GM12865 (cell line): ENCODE results near the gene ZFAND3.
"Not testable (repeated sequence)": the region's sequence is repeated elsewhere in the genome, so short reads cannot be mapped to it uniquely, and the experiment has no call there.

ENCODE experiments used
- DNase-seq: peaks from one replicate; pipeline ENCODE4 v3.0.0; 2010; ENCODE audit warnings: low read depth
- H3K4me3 ChIP-seq: 2 replicates; pipeline ENCODE4 v1.5.1; 2011; ENCODE audit warnings: mild to moderate bottlenecking, low read depth, low read length, control low read depth
- TF ChIP-seq, protein P1 (sequence below): IDR thresholded peaks from 2 replicates; pipeline ENCODE4 v1.5.1; 2011; ENCODE audit warnings: low read length, control low read depth, low read depth, inconsistent platforms; ENCODE audit not compliant: insufficient read depth; ENCODE audit errors: missing control alignments

The ZFAND3 gene

DNA sequence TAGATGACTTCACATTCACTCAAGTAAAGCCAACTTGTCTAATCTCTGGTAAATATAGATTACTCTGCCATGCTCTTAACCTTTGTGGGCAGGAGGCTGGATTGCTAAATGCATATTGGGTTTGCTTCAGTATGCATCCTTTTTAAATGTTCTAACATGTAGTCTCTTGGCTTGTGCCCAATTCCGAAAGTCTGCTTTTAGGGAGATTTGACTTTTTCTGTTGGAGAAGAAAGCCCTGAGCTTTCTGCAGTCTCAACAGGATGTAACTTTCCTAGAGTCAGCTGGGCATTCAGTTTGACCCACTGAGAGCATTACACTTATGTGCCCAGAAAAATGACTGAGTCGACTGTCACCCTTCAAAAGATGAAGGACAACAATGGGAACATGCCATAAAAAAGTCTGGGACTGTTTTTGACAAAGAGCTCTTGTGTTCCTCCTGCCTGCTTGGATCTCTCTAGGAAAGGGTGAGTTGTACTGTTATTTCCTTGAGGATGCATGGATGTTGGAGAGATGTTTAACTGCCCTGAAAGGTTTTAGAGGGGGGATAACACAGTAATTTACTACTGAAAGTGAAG is 299.4 kb downstream of the ZFAND3 start:
- H3K4me3 ChIP-seq: no peak overlapping the region
- DNase-seq: no peak
- TF ChIP-seq, protein P1, sequence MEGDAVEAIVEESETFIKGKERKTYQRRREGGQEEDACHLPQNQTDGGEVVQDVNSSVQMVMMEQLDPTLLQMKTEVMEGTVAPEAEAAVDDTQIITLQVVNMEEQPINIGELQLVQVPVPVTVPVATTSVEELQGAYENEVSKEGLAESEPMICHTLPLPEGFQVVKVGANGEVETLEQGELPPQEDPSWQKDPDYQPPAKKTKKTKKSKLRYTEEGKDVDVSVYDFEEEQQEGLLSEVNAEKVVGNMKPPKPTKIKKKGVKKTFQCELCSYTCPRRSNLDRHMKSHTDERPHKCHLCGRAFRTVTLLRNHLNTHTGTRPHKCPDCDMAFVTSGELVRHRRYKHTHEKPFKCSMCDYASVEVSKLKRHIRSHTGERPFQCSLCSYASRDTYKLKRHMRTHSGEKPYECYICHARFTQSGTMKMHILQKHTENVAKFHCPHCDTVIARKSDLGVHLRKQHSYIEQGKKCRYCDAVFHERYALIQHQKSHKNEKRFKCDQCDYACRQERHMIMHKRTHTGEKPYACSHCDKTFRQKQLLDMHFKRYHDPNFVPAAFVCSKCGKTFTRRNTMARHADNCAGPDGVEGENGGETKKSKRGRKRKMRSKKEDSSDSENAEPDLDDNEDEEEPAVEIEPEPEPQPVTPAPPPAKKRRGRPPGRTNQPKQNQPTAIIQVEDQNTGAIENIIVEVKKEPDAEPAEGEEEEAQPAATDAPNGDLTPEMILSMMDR: no peak

DNA sequence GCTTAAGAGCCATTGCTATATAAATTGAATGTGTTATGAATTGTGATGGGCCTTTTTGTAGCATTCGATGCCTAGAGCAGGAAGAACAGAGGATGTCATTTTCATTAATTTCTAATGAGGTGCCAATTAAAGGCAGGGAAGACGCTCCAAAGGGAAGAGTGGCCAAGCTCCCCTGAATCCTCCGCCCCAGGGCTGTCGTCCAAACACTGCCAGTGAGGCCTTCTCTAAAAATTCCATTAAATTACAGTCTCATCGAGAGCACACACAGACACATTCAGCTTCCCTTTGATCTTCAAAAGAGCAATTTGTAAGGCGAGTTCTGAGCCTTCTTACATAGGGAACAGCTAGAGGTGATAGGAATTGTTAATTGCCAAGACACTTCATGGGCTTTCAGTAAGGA is 300.0 kb downstream of the ZFAND3 start:
- H3K4me3 ChIP-seq: no peak overlapping the region
- TF ChIP-seq, protein P1: no peak
- DNase-seq: no peak

DNA sequence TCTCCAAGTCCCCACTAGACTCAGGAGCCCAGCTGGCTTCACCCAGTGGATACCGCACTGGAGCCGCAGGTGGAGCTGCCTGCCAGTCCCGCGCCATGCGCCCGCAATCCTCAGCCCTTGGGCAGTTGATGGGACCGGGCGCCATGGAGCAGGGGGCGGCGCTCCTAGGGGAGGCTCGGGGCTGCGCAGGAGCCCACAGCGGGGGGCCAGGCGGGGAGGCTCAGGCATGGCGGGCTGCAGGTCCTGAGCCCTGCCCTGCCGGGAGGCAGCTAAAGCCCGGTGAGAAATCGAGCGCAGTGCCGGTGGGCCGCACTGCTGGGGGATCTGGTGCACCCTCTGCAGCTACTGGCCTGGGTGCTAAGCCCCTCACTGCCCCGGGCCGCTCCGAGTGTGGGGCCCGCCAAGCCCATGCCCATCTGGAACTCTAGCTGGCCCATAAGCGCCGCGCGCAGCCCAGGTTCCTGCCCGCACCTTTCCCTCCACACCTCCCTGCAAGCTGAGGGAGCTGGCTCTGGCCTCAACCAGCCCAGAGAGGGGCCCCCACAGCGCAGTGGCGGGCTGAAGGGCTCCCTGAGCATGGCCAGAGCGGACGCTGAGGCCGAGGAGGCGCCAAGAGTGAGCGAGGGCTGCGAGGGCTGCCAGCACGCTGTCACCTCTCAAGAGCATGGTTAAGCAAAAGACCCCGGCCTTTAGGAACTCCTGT is 304.8 kb downstream of the ZFAND3 start:
- DNase-seq: not testable (repeated sequence)

DNA sequence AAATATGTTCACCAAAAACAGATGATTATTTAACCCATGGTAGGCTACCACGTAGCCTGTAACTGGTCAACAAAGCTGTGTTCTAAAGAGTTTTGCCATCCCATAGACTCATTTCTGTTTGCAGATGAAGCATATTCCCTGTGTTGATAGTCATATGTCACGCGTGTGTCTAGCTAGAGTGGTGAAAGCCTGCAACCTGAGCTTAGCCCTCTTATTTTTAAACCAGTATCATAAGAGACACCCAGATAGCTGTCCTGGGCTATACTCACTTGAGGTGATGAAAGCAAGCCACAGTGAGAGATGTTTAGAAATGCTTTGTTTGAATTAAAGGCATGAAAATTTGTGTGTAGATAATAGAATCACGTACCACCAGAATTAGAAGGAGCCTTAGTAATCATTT is 307.8 kb downstream of the ZFAND3 start:
- TF ChIP-seq, protein P1: no peak
- H3K4me3 ChIP-seq: no peak overlapping the region
- no peak for DNase-seq

More for the DNA sequence above, 304.8 kb downstream of the ZFAND3 start:
- H3K4me3 ChIP-seq: not testable (repeated sequence)

DNA sequence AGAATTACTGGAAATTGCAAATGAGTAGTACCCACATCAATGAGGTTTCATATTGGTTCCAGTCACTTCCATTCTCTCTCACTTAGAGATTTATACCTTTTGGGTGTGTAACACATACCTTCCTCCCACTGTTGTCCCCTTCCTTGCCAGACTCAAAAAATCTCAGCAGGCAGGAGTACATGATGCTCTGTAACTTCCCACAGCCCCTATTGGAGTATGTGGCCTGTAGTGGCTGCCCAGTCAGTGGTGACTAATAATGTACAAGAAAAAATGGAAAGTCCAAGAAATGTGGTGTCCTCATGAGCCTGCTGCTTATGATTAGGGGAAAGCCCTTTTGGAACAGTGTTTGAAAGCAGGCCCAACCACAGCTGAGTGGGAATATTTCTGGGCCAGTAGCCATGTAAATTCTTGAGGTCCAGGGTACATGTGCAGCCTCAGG is 312.0 kb downstream of the ZFAND3 start:
- no peak overlapping the region for H3K4me3 ChIP-seq
- TF ChIP-seq, protein P1: no peak
- DNase-seq: peak; percentile 39

DNA sequence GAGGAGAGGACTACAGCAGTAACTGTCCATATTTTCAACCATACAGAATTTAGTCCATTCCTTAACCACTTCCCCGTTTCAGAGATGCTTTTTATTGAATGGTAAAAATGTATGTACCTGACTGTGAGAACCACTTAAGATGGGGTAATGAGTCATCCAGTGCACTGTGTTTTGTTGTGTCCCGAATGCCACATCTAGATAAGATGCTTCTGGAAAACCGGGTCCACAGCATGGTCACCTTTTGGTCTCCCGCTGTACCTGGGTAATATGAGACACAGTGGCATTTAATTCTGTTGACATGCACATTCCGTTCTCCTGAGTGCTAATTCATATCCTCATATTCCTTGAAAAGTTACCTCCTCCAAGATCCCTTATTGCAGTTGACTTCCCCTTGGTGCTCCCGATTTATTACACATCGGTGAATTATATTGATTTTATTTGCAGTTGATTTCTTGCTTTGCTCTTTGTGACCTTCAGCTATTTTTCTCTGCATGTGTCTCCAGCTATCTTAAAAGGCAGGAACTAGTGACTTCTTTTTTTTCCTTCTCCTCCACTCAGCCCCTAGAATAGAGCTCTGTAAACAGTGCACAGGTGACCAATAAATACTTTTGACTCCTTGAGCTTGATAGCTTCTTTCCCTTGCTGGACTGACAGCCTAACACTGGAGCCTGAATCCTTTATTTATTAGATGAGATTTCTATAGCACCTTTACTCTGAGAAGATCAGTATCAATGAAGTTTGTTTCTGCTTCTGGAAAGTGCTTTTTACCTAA is 314.6 kb downstream of the ZFAND3 start:
- no peak for DNase-seq
- TF ChIP-seq, protein P1: no peak
- H3K4me3 ChIP-seq: no peak overlapping the region

DNA sequence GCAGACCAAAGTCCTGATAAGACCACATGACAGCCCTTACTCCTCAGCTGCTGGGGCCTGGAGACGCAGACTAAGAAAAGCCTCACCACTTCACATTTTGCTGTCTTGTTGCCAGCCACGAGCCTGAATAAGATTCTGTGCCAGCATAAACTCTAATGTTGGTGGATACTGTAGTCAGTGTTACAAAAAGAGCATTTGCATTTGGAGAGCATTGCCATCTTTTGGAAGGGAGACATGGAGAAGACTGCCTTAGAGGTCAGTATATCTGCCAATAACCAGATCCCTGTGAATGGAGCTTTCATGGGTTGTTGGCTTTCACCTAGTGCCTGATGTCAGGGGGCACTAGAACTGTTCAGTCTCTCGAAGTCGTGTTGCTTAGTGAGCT is 315.2 kb downstream of the ZFAND3 start:
- no peak for DNase-seq
- TF ChIP-seq, protein P1: no peak
- no peak overlapping the region for H3K4me3 ChIP-seq
